ENCODE data around the gene PTX3.

PTX3 gene

GRCh38 chr3:157472648-157473047 is 36.0 kb downstream of the PTX3 start:
- DNase-seq (ENCODE audit: low spot score): no peak

- DNase-seq (ENCODE audit: low spot score): no peak
These were observed 39.3 kb downstream of the PTX3 start for GRCh38 chr3:157475921-157476414.

GRCh38 chr3:157477441-157477840 is 40.8 kb downstream of the PTX3 start:
- no peak for DNase-seq (ENCODE audit: low spot score)

GRCh38 chr3:157479464-157480243 is 43.0 kb downstream of the PTX3 start:
- no peak for DNase-seq (ENCODE audit: low spot score)

GRCh38 chr3:157487339-157487738 is 50.7 kb downstream of the PTX3 start:
- DNase-seq (ENCODE audit: low spot score): no peak

GRCh38 chr3:157488144-157488543 is 51.5 kb downstream of the PTX3 start:
- no peak for DNase-seq (ENCODE audit: low spot score)

GRCh38 chr3:157491136-157491535 is 54.5 kb downstream of the PTX3 start:
- DNase-seq (ENCODE audit: low spot score): no peak
